HG03575 (cell line): ENCODE measurements around the gene EPPIN.
"Not testable (repeated sequence)": the region's sequence is repeated elsewhere in the genome, so short reads cannot be mapped to it uniquely, and the experiment has no call there.

Experiments used
- ATAC-seq: cut with Tn5 transposase; IDR thresholded peaks from one replicate; pipeline ENCODE4 v1.9.1; 2021; ENCODE audit not compliant: unreplicated experiment, insufficient number of reproducible peaks, low FRiP score; ENCODE audit errors: extremely low read depth

The EPPIN gene

GRCh38 chr20:45547206-45547770 is at the start of gene EPPIN:
Gene EPPIN (minus strand): TSS chr20:45547401. CDS start chr20:45547357, 44 bp downstream.
- ATAC-seq = no peak

- no peak for ATAC-seq
Measured at GRCh38 chr20:45595235-45595634, 48.0 kb upstream of the EPPIN start.

- ATAC-seq = no peak
Measured at GRCh38 chr20:45593498-45593897, 46.3 kb upstream of the EPPIN start.

GRCh38 chr20:45592574-45593189 is 45.5 kb upstream of the EPPIN start:
- ATAC-seq = no peak

GRCh38 chr20:45589725-45590124 is 42.5 kb upstream of the EPPIN start:
- ATAC-seq = no peak

- no peak for ATAC-seq
Measured at GRCh38 chr20:45588800-45589199, 41.6 kb upstream of the EPPIN start.

GRCh38 chr20:45585986-45586385 is 38.8 kb upstream of the EPPIN start:
- not testable (repeated sequence) for ATAC-seq

GRCh38 chr20:45584294-45584693 is 37.1 kb upstream of the EPPIN start:
- ATAC-seq = not testable (repeated sequence)

- ATAC-seq = no peak
Measured at GRCh38 chr20:45583502-45583901, 36.3 kb upstream of the EPPIN start.

GRCh38 chr20:45581702-45582101 is 34.5 kb upstream of the EPPIN start:
- ATAC-seq = no peak

- ATAC-seq = no peak
Measured at GRCh38 chr20:45579184-45579583, 32.0 kb upstream of the EPPIN start, which contains the start of gene WFDC8. Gene WFDC8 (minus strand): TSS chr20:45579284. CDS start chr20:45579247, 37 bp downstream.

GRCh38 chr20:45578231-45578630 is 31.0 kb upstream of the EPPIN start:
- ATAC-seq = no peak

GRCh38 chr20:45576995-45577394 is 29.8 kb upstream of the EPPIN start:
- no peak for ATAC-seq

- no peak for ATAC-seq
Measured at GRCh38 chr20:45575931-45576330, 28.7 kb upstream of the EPPIN start.

- not testable (repeated sequence) for ATAC-seq
Measured at GRCh38 chr20:45569650-45570049, 22.4 kb upstream of the EPPIN start.

GRCh38 chr20:45564760-45565276 is 17.6 kb upstream of the EPPIN start:
- ATAC-seq = no peak

- ATAC-seq = no peak
Measured at GRCh38 chr20:45555198-45555597, 8.0 kb upstream of the EPPIN start.

- ATAC-seq = no peak
Measured at GRCh38 chr20:45552456-45552855, 5.3 kb upstream of the EPPIN start.

GRCh38 chr20:45550765-45551164 is 3.6 kb upstream of the EPPIN start:
- ATAC-seq = no peak

- no peak for ATAC-seq
Measured at GRCh38 chr20:45548410-45548809, 1.2 kb upstream of the EPPIN start.
